ENCODE data around the gene ZFP28.

Gene ZFP28

DNA sequence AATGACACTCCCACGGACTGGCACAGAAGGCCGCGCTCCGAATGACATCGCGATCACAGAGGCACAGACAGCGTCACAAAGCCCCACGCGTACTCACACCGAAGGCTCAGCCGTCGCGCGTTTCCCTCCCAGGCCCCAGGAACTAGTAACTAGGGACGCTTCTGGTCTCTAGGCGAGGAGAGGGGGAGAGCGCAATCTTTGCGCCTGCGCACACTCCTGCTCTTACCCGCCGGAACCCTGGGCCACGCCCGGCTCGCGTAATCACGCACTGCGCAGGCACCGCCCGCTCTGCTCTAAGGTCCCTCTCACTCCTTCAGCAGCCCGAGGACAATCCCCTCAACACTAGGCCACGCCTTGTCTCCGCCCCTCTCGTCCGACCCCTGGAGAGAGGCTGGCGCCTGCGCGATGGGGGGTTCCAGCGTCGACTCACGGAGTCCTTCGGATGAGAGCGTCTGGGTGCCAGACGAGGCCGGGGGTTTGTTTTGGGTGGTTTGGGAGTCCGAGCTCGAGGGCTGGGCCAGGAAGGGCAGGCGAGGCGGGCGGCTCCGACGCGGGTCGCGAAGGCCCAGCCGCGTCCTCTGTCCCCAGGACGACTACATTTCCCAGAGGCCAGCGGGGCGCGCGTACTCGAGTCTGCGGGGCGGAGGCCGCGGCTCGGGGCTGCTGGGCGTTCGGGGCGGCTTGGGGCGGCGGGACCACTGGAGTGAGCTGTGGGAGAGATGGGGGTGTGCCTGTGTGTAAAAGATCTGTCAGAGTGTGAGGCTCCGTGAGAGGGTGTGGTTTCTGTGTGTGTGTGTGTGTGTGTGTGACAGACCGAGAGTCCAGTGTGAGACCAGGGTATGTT, 31.1 kb upstream of the ZFP28 start, which contains the start of gene ZNF471:
ZNF471 (plus strand) TSS at position 410 of the 844 bp plus-strand sequence. CDS start 3,717 bp downstream, outside the sequence.
- Histone ChIP-seq H3K27me3 (ENCODE audit: control insufficient read depth, low read length) (no peaks in the 10 kb centered on the region), H3K4me1 (ENCODE audit: control insufficient read depth, low read length) (no peaks in the 10 kb centered on the region), H3K4me3 (ENCODE audit: low read length) (no peak within 1 kb of the TSS), H3K9me2 (replicated peaks; ENCODE audit: control insufficient read depth, low read length) (no peaks in the 10 kb centered on the region), H3K79me2 (ENCODE audit: control insufficient read depth, low read length) (no peaks in the 10 kb centered on the region), H3K36me3 (ENCODE audit: control insufficient read depth, low read length) (no peaks in the 10 kb centered on the region), H3F3A (ENCODE audit: control insufficient read depth, insufficient read depth) (no peaks in the 10 kb centered on the region), H3K4me2 (ENCODE audit: low read length) (no peak within 1 kb of the TSS), H4K20me1 (ENCODE audit: control insufficient read depth, insufficient read depth, low read depth, low read length) (no peaks in the 10 kb centered on the region), H3K9me3 (ENCODE audit: control insufficient read depth, insufficient read depth, low read length) (peaks cover 29% of the 10 kb centered on the region; the same call in 1 of the 2 replicates), H3K27ac (ENCODE audit: low read depth, low read length) (no peak within 1 kb of the TSS)
- TF ChIP-seq, protein P1, sequence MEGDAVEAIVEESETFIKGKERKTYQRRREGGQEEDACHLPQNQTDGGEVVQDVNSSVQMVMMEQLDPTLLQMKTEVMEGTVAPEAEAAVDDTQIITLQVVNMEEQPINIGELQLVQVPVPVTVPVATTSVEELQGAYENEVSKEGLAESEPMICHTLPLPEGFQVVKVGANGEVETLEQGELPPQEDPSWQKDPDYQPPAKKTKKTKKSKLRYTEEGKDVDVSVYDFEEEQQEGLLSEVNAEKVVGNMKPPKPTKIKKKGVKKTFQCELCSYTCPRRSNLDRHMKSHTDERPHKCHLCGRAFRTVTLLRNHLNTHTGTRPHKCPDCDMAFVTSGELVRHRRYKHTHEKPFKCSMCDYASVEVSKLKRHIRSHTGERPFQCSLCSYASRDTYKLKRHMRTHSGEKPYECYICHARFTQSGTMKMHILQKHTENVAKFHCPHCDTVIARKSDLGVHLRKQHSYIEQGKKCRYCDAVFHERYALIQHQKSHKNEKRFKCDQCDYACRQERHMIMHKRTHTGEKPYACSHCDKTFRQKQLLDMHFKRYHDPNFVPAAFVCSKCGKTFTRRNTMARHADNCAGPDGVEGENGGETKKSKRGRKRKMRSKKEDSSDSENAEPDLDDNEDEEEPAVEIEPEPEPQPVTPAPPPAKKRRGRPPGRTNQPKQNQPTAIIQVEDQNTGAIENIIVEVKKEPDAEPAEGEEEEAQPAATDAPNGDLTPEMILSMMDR (IDR thresholded peaks at IDR 0.05; ENCODE audit: low read depth, low read length, poor library complexity, severe bottlenecking), result no peak
- TF ChIP-seq EZH2phosphoT487 (IDR thresholded peaks at IDR 0.05; ENCODE audit: borderline replicate concordance, low read length), result no peak

DNA sequence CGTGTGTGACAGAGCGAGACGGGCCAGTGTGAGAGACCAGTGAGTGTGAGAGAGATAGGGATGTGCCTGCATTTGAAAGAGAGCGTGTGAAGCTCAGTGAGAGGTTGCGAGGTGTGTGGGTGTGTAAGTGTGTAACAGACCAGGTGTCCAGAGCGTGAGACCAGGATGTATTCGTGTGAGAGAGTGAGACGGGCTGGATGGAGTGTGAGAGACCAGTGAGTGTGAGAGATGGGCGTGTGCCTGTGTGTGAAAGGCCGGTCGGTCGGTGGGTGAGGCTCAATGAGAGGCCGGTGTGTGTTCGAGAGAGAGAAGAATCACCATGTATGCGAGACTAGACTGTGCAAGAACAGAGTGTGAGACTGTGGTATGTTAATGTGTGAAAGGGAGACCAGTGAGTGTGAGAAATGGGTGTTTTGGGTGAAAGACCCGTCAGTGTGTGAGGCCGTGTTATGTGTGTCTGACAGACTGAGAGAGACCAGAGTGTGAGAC, 30.4 kb upstream of the ZFP28 start:
- peaks cover 25% of the 10 kb centered on the region; the same call in 1 of the 2 replicates for H3K9me3 ChIP-seq (ENCODE audit: control insufficient read depth, insufficient read depth, low read length)
- no peak for TF ChIP-seq EZH2phosphoT487 (IDR thresholded peaks at IDR 0.05; ENCODE audit: borderline replicate concordance, low read length)
- TF ChIP-seq, protein P1 (IDR thresholded peaks at IDR 0.05; ENCODE audit: low read depth, low read length, poor library complexity, severe bottlenecking), result no peak
- no peak overlapping the region for H3K4me3 ChIP-seq (ENCODE audit: low read length)
- H3K79me2 ChIP-seq (ENCODE audit: control insufficient read depth, low read length), result no peaks in the 10 kb centered on the region
- no peaks in the 10 kb centered on the region for H3K27me3 ChIP-seq (ENCODE audit: control insufficient read depth, low read length)
- H3K27ac ChIP-seq (ENCODE audit: low read depth, low read length), result no peak overlapping the region
- H3F3A ChIP-seq (ENCODE audit: control insufficient read depth, insufficient read depth), result no peaks in the 10 kb centered on the region
- H3K9me2 ChIP-seq (replicated peaks; ENCODE audit: control insufficient read depth, low read length), result no peaks in the 10 kb centered on the region
- H3K4me2 ChIP-seq (ENCODE audit: low read length), result no peak overlapping the region
- no peaks in the 10 kb centered on the region for H4K20me1 ChIP-seq (ENCODE audit: control insufficient read depth, insufficient read depth, low read depth, low read length)
- H3K4me1 ChIP-seq (ENCODE audit: control insufficient read depth, low read length), result no peaks in the 10 kb centered on the region
- H3K36me3 ChIP-seq (ENCODE audit: control insufficient read depth, low read length), result no peaks in the 10 kb centered on the region

DNA sequence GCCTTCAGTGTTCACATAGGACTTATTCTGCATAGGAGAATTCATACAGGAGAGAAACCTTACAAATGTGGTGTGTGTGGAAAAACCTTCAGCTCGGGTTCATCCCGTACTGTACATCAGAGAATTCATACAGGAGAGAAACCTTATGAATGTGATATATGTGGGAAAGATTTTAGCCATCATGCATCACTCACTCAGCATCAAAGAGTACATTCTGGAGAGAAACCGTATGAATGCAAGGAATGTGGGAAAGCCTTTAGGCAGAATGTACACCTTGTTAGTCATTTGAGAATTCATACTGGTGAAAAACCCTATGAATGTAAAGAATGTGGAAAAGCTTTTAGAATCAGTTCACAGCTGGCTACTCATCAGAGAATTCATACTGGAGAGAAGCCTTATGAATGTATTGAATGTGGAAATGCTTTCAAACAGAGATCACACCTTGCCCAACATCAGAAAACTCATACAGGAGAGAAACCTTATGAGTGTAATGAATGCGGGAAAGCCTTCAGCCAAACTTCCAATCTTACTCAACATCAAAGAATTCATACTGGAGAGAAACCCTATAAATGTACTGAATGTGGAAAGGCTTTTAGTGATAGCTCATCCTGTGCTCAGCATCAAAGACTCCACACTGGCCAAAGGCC, 13.4 kb upstream of the ZFP28 start:
- Histone ChIP-seq H3K36me3 (ENCODE audit: control insufficient read depth, low read length) (no peaks in the 10 kb centered on the region), H3F3A (ENCODE audit: control insufficient read depth, insufficient read depth) (no peaks in the 10 kb centered on the region), H3K4me1 (ENCODE audit: control insufficient read depth, low read length) (no peaks in the 10 kb centered on the region), H3K79me2 (ENCODE audit: control insufficient read depth, low read length) (no peaks in the 10 kb centered on the region), H4K20me1 (ENCODE audit: control insufficient read depth, insufficient read depth, low read depth, low read length) (no peaks in the 10 kb centered on the region), H3K9me2 (replicated peaks; ENCODE audit: control insufficient read depth, low read length) (no peaks in the 10 kb centered on the region), H3K9me3 (ENCODE audit: control insufficient read depth, insufficient read depth, low read length) (peaks cover 30% of the 10 kb centered on the region; the same call in 1 of the 2 replicates), H3K4me2 (ENCODE audit: low read length) (no peak overlapping the region), H3K4me3 (ENCODE audit: low read length) (no peak overlapping the region), H3K27me3 (ENCODE audit: control insufficient read depth, low read length) (no peaks in the 10 kb centered on the region), H3K27ac (ENCODE audit: low read depth, low read length) (no peak overlapping the region)
- TF ChIP-seq, protein P1 (IDR thresholded peaks at IDR 0.05; ENCODE audit: low read depth, low read length, poor library complexity, severe bottlenecking), result no peak
- TF ChIP-seq EZH2phosphoT487 (IDR thresholded peaks at IDR 0.05; ENCODE audit: borderline replicate concordance, low read length), result no peak
